AG09309 (cell line): ENCODE results near the gene TMEM135.

ENCODE experiments used
- DNase-seq: peaks from one replicate; pipeline ENCODE4 v3.0.0-alpha.2; 2010; ENCODE audit warnings: low read depth
- H3K4me3 ChIP-seq: 2 replicates; pipeline ENCODE4 v1.5.1; 2011; ENCODE audit warnings: mild to moderate bottlenecking, low read depth, low read length, moderate library complexity; ENCODE audit not compliant: control insufficient read depth
- CTCF ChIP-seq: IDR thresholded peaks from 2 replicates; pipeline ENCODE4 v1.5.1; 2011; ENCODE audit warnings: mild to moderate bottlenecking, low read depth, low read length, inconsistent platforms; ENCODE audit not compliant: insufficient read depth, control insufficient read depth; ENCODE audit errors: missing control alignments

TMEM135 gene

DNA sequence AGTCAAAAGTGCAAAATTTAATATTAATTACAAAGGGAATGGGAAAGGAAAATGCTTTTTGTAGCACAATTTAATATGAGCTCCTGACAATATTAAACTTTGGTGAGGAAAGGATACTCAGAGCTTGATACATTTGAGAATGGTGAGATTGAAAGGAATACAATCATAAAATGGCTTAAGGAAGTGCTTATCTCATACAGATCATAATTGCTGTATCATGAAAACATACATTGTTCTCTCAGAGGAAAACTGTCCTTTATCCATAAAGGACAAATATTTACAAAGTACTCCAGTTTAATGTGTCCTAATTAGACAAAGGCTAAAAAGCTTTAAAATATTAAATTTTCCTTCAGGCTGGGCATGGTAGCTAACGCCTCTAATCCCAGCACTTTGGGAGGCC, 260.4 kb downstream of the TMEM135 start:
- no peak for TF ChIP-seq CTCF
- DNase-seq = no peak
- H3K4me3 ChIP-seq = no peak overlapping the region

- no peak overlapping the region for H3K4me3 ChIP-seq
- DNase-seq = no peak
- no peak for TF ChIP-seq CTCF
These were observed 261.3 kb downstream of the TMEM135 start for GRCh38 chr11:87299041-87299481.

DNA sequence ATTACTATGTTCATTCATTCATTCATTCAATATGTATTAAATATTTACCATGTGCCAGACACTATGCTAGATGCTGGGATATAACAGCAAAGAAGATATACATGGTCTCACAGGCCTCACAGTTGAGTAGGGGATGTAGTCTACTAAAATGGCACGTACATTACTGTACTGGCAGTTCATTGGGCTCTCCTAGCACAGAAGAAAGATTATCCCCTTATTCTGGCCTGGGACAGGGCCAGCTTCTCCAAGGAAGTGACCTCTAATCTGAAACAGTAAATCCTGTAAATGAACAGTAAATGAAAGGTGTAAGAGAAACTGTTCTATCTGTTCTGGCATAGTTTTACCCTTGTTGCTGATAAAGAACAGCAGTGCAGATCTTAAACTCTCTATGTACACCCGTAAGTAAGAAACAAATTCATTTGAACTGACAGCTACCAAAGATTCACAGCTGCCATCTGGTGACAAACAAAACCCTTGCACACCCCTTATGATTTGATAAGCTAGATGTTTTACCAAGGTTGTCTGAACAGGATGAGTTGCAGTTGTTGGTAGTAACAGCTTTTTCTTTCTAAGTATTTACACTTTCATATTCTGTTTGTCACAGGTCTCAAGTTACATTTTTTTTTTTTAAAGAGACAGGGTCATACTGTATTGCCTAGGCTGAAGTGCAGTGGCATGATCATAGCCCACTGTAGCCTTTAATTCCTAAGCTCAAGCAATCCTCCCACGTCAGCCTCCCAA, 263.1 kb downstream of the TMEM135 start:
- no peak for TF ChIP-seq CTCF
- DNase-seq = no peak
- H3K4me3 ChIP-seq = no peak overlapping the region

DNA sequence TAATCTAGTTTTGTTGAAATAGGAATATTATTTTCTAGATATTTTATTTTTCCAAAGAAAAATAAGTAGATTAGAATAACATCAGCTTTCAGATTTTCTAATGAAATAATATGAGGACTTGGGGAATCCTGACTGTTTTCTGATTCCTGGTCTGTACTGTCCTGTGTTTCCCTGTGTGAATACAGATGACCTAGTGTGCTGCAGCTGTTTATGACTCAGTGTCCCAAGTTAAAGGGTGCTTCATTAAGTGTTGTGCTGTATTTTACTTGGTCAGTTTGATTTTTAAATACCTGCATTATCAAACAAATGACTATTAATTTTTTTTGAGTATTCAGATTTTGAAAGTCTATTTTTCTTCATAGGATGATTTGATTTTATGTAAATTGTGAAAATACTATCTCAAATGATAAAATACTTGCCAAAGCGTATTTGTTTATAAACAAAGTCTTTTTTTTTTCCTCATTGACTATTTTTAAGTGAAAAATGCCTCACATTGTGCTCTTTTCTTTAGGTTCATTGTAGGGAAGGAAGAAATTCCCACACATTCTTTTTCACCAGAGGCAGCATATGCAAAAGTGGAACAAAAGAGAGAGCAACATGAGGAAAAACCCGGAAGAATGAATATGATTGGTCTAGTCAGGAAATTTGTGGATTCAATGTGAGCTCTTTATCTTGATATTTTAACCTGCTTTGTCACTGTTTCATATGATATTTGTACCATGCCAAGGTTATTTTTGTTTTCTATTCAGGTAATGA, 264.2 kb downstream of the TMEM135 start:
- no peak overlapping the region for H3K4me3 ChIP-seq
- no peak for TF ChIP-seq CTCF

DNA sequence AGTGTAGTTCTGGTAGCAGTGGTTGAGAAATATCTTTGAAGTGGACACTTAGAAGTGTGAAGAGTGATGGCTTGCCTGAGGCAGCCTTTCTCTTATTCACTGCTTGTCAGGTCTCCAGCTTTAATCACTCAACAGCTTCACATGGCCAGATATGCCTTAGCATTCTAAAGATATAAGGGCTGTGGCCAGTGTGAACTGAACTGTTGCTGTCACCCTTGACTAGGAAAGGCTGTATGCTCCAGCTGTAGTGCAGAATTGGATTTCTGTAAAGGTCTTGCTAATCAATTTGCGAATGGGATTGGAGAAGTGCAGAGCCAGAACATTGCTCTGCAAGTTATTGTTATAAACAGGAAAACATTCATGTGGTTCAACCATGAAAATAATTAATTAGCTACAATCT, 266.7 kb downstream of the TMEM135 start:
- DNase-seq = no peak
- H3K4me3 ChIP-seq = no peak overlapping the region
- TF ChIP-seq CTCF = no peak

More for the DNA sequence above, 264.2 kb downstream of the TMEM135 start:
- no peak for DNase-seq

- no peak overlapping the region for H3K4me3 ChIP-seq
- DNase-seq = no peak
- TF ChIP-seq CTCF = no peak
These were observed 268.6 kb downstream of the TMEM135 start for GRCh38 chr11:87306262-87306851.
